ENCODE measurements around the gene CNOT4.
"Not testable (repeated sequence)": the region's sequence is repeated elsewhere in the genome, so short reads cannot be mapped to it uniquely, and the experiment has no call there.

Gene CNOT4

DNA sequence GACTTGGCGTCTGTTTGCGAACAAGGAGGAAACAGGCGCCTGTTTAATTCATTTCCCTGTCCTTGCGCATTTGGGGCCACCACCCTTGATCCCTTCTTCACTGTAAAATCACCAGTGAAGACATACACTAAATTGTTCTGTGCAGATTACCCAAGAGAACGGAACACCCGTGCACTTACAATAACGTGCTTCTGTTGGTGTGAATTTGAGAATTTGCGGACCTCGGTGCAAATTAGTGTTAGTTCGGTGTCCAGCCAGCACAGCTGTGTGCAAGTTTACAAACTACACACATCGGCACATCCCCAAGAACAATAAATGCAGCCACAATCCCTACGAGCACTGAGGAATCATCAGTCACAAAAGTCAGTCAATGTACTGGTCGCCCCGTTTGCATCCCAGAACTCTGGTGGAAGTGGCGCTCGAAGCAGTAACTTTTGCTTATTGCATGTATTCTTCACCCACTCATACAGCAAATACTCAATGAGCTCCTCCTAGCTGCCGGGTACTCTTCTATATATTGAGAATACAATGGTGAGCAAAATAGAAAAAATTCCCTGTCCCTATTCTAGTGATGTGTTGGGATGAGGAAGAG lies 786 bp upstream of the CNOT4 start:
- peak; percentile 59 for DNase-seq

- no peak for DNase-seq
These were observed 388 bp downstream of the CNOT4 start for GRCh38 chr7:135509589-135509838.

GRCh38 chr7:135508883-135509588 lies 866 bp downstream of the CNOT4 start:
- DNase-seq = peak; percentile 69

- DNase-seq = peak; percentile 27
These were observed 8.5 kb downstream of the CNOT4 start for GRCh38 chr7:135501402-135501801.

DNA sequence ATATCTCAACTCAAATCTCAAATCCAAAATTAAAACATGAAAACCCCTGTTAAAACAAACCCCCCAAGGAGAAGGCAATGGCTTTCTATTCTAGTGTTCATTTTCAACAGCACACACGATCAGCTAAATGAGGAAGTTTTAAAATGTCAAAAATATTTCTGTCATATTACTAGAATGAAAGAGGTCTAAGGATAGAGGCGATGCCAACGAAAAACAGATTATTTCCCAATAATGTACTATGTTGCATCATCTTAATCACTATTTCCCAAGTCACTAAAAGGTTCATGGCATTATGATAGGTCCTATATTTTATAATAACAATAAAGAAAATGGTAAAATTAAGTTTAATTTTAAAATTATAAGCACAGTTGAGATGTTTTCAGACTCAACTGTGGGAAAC lies 10.1 kb downstream of the CNOT4 start:
- DNase-seq = peak; percentile 45

GRCh38 chr7:135497161-135497560 lies 12.7 kb downstream of the CNOT4 start:
- DNase-seq = not testable (repeated sequence)

- DNase-seq = no peak
These were observed 16.5 kb downstream of the CNOT4 start for GRCh38 chr7:135493362-135493761.

DNA sequence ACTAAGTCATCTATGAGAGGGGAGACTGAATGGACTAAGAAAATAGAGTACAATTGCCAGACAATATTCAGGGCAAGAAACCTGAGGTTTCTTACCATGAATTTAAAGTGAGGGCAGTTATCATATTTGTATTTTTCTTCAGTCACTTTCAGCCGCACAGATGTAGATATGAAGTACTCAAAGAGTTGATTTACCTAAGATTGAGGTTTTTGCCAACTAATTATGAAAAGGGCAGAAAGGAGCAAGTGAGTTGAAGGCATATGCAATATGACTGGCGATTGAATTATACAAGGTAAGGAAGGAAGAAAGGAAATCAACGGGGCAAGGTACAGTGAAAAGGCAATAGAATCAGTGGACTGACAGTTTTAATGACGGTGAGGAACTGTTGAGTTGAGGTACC lies 17.8 kb downstream of the CNOT4 start:
- DNase-seq = no peak

- DNase-seq = peak; percentile 62
These were observed 19.1 kb downstream of the CNOT4 start for GRCh38 chr7:135490783-135491182.

DNA sequence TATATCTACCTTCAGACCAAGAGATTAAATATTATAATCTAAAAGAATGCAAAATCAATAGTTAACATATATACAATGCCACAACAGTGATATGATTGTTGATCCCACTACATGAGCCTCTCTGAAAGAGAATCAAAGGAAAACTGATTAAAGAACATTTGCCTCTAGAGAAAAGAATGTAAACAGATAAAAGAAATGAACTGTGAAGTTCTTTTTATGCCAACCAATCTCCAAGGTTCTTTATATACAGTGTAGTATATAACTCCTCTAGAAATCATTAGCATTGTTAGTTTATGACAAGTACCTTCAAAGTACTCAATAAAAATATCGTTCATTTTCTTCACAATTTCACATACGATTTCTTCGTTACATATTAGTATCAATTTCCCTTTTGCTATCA lies 20.1 kb downstream of the CNOT4 start:
- DNase-seq = no peak

DNA sequence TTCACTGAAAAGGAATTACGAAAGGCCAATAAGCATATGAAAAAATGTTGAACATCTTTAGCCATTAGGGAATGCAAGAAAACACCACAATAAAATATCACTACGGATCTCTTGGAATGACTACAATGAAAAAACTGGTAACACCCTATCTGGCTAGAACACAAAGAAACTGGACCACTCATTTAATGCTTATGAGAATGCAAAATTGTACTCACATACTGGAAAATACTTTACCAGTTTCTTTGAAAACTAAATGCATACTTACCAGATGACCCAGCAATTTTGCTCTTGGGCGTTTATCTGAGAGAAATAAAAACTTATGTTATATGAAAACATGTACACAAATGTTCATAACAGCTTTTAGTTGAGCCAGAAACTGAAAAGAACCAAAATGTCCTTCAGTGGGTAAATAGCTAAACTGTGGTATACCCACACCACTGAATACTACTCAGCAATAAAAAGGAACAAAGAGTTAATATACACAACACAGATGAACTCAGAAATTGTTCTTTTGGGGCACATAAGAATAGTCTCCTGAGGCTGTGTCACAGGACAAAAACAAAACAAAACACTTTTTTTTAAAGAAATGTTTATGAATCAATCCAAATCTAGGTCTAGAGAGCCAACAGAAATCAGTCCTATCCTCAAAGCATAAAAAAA lies 23.5 kb downstream of the CNOT4 start:
- DNase-seq = no peak

DNA sequence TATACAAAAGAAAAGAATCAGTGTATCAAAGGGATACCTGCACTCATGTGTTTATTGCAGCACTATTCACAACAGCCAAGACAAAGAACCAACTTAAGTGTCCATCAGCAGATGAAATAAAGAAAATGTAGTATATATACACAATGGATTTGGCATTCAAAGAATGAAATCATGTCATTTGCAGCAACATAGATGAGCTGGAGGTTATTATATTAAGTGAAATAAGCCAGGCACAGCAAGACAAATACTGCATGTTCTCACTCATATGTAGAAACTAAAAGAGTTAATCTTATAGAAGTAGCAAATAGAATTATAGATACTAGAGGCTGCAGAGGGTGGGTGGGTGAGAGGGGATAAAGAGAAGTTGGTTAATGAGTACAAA lies 28.3 kb downstream of the CNOT4 start:
- no peak for DNase-seq

- DNase-seq = peak; percentile 63
These were observed 28.8 kb downstream of the CNOT4 start for GRCh38 chr7:135480966-135481597.

GRCh38 chr7:135475521-135475920 lies 34.4 kb downstream of the CNOT4 start:
- DNase-seq = no peak

- DNase-seq = not testable (repeated sequence)
These were observed 40.2 kb downstream of the CNOT4 start for GRCh38 chr7:135469705-135470104.

DNA sequence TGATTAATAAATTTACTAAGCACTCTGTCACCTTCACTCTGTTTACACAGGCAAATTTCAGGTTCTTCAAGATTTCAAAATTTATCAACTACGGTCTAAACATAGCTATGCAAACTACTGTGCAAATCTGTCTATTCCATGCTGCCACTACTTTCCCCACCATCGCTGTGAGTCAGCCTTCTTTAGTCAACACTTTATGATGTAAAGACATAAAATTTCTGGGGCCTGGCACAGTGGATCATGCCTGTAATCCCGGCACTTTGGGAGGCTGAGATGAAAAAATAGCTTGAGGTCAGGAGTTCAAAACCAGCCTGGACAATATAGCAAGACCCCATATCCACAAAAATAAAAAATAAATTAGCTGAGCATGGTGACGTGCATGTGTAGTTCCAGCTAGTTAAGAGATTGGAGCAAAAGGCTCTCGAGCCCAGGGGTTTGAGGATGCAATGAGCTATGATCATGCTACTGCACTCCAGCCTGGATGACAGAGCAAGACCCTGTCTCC lies 42.6 kb downstream of the CNOT4 start:
- no peak for DNase-seq

- no peak for DNase-seq
These were observed 43.3 kb downstream of the CNOT4 start for GRCh38 chr7:135466442-135467206.

DNA sequence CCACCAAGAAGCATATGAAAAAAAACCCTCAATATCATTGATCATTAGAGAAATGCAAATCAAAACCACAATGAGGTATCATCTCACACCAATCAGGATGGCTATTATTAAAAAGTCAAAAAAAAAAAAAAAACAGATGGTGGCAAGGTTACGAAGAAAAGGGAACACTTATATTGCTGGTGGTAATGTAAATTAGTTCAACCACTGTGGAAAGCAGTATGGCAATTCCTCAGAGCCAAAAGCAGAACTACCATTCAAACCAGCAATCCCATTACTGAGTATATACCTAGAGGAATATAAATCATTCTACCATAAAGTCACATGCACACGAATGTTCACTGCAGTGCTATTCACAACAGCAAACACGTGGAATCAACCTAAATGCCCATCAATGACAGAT lies 46.0 kb downstream of the CNOT4 start:
- DNase-seq = no peak

GRCh38 chr7:135459951-135460567 lies 49.8 kb downstream of the CNOT4 start:
- DNase-seq = no peak

GRCh38 chr7:135459076-135459475 lies 50.8 kb downstream of the CNOT4 start:
- DNase-seq = no peak

DNA sequence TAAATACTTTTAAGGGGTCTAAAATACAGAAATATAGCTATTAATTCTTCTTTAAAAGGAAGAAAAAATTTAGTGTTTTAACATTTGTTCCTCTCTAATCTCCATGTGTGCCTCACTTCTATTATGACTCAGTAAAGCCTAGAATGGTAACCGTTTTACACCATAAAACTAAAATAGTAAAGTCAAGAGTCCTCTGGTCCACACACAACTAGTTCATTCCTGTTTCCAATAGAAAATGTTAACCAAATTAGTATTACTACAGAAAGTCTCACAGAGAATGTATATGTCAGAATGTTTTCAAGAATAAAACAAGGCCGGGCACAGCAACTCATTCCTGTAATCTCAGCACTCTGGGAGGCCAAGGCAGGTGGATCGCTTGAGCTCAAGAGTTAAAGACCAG lies 55.8 kb downstream of the CNOT4 start:
- no peak for DNase-seq

DNA sequence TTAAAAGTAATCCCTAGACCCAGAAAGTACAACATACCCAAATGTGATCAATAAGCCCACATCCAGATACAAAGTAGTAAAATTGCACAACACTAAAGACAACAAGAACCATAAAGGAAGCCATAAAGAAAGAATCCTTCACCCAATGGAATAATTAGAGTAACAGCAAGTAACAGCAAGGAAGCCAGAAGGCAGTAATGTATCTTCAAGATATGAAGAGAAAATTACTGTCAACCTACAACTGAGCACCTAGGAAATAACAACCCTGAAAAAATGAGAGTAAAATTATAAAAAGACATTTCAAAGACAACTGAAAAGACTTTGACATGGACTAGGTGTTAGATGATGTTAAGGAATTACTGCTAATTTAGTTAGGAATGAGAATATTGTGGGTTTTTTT lies 60.5 kb downstream of the CNOT4 start:
- DNase-seq = no peak

DNA sequence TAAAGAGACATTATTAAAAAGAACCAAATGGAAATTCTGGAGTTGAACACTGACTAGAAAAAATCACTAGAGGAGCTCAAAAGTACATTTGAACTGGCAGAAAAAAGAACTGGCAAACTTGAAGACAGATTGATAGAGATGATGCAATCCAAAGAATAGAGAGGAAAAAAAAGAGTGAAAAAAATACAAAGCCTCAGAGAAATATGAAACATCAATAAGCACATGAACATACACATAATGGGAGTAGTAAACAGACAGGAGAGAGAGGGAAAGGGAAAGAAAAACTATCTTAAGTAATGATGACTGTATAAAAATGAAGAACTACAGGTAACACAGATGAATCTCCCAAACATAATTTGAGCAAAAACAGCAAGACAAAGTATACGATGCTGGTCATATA lies 61.1 kb downstream of the CNOT4 start:
- DNase-seq = no peak

Data from hematopoietic multipotent progenitor cell treated with erythropoietin and hydrocortisone succinate and interleukin-3 and kit ligand, for 6 days (in vitro differentiated cells).